H1 (cell line): Measurements from ENCODE around the gene GADL1. TPM values are rescaled to one million over a fixed set of nuclear protein-coding genes. Genes with fewer than 3 reads are reported as not detected.

Source experiments
- NRF1 ChIP-seq: IDR thresholded peaks from 2 replicates; pipeline ENCODE4 v1.6.1; 2011; ENCODE audit warnings: mild to moderate bottlenecking, low read depth, low read length, improper control_type of control experiment
- PHF8 ChIP-seq: fragments of 200-600 bp; sonication (generic); conservative IDR thresholded peaks from 2 replicates; pipeline ENCODE4 v1.7.1; 2012; ENCODE audit warnings: low read depth, mild to moderate bottlenecking, inconsistent platforms, low read length, moderate library complexity
- RXRA ChIP-seq: IDR thresholded peaks from 2 replicates; pipeline ENCODE4 v1.6.1; 2011; ENCODE audit warnings: low read depth, mild to moderate bottlenecking, low read length, moderate library complexity; ENCODE audit not compliant: insufficient read depth
- polyA plus RNA-seq, 7 experiments: library from polyadenylated mRNA; depleted of rRNA in 3 of 7; stranded (reverse) in 5 of 7; unstranded in 2 of 7; fragments of >200 nt in 5 of 7; fragments of 200-250 nt in 2 of 7; gene quantifications; 1 replicate in 5 of 7; 2 replicates in 1 of 7; 4 replicates in 1 of 7; pipeline versions ENCODE4 v1.2.1 to v1.2.3, GENCODE V29; 2011 to 2013; ENCODE audit warnings: missing spikeins in 2 of 7, mixed read lengths in 2 of 7
- total RNA-seq: library from RNA; stranded (reverse); fragmentation: NEBNext Ultra II Directional; extraction: Animal tissue kit (Norgen Biotek cat#: 25700); gene quantifications from 2 replicates; pipeline ENCODE4 v1.2.1, GENCODE V29; 2021

GADL1 gene
- total and polyA plus RNA-seq, 2 of the 8 experiments (the other 6 are each of a cell fraction or from before 2014, with no cell fraction given) = 0.03 to 0.30 TPM

- TF ChIP-seq RXRA (no peak), PHF8 (no peak), NRF1 (no peak)
- TF ChIP-seq, all 59 proteins: peak for 0
Measured at GRCh38 chr3:30760040-30760695, 134.3 kb downstream of the GADL1 start (continued).
